ENCODE measurements around the gene SLC39A5. TPM values are rescaled to one million over a fixed set of nuclear protein-coding genes. Genes with fewer than 3 reads are reported as not detected.
A peak's percentile ranks its signal among the peaks of the same experiment; 100 is the strongest.

SLC39A5 gene
- total and polyA plus RNA-seq, 2 of the 13 experiments (the other 11 are each of a cell fraction or from before 2014, with no cell fraction given): 59.7 to 101 TPM

DNA sequence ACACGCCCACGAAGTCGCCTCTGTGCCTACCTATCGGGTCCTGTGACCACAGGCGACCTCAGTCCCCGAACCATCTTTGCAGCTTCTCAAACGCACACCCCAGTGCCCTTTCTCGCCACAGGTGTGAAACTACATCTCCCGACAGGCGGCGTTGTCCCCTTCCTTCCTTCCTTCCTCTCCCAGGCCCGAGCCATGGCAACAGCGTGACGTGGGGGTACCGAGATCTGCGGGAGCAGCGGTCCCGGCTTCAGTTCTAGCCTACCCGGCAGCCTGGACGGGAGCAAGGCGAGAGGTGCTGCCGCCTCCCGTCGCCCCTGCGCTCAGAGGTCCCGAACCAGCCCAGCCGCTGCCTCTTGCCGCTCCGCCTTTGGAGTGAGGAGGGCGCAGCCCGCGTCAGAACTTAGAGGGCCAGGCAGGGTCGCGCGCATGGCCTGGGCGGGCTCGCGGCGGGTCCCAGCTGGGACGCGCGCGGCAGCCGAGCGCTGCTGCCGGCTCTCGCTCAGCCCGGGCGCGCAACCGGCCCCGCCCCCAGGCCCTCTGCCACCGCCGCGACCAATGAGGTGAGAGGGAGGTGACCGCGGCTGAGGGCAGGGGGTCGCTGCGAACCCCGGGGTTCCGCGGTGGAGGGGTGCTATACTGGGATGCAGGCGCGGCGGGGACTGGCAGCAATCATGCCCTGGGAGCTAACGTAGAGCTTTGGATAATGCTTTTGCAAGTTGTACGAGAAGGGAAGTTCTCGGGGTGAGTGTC lies 37.0 kb downstream of the SLC39A5 start, which contains the start of gene COQ10A (continued):
- TF ChIP-seq ZNF281 (CRISPR knock-in tag; IDR thresholded peaks at IDR 0.05; ENCODE audit: borderline replicate concordance) (no peak), ZNF619 (CRISPR knock-in tag; IDR thresholded peaks at IDR 0.05) (peak; percentile 93), RXRB (CRISPR knock-in tag; IDR thresholded peaks at IDR 0.05; ENCODE audit: borderline replicate concordance) (peak; percentile 55; the same call in 1 of the 2 replicates), NCOA2 (CRISPR knock-in tag; IDR thresholded peaks at IDR 0.05) (no peak), MAZ (IDR thresholded peaks at IDR 0.05; ENCODE audit: borderline replicate concordance, low read depth, low read length) (no peak), MAZ (CRISPR knock-in tag; IDR thresholded peaks at IDR 0.05; ENCODE audit: low read depth) (peak; percentile 82), ZNF296 (CRISPR knock-in tag; conservative IDR thresholded peaks at IDR 0.05) (no peak), ZNF678 (CRISPR knock-in tag; IDR thresholded peaks at IDR 0.05) (peak; percentile 60; the same call in 1 of the 2 replicates), MIER3 (CRISPR knock-in tag; IDR thresholded peaks at IDR 0.05; ENCODE audit: borderline replicate concordance) (peak; percentile 72; the same call in 1 of the 2 replicates), SIN3A (IDR thresholded peaks at IDR 0.05; ENCODE audit: borderline replicate concordance, low read depth, low read length) (no peak), HNF4A (CRISPR knock-in tag; IDR thresholded peaks at IDR 0.05) (no peak), REPIN1 (CRISPR knock-in tag; IDR thresholded peaks at IDR 0.05; ENCODE audit: borderline replicate concordance, low read depth) (peak; percentile 95), ZNF576 (CRISPR knock-in tag; IDR thresholded peaks at IDR 0.05) (no peak), GATAD2A (CRISPR knock-in tag; IDR thresholded peaks at IDR 0.05) (peak; percentile 67; the same call in 1 of the 2 replicates), HNRNPH1 (optimal IDR thresholded peaks at IDR 0.05; ENCODE audit: low read depth, low read length) (no peak), DMAP1 (CRISPR knock-in tag; IDR thresholded peaks at IDR 0.05) (peak; percentile 57), ZNF652 (CRISPR knock-in tag; IDR thresholded peaks at IDR 0.05; ENCODE audit: borderline replicate concordance, low read depth) (no peak), DPF2 (CRISPR knock-in tag; IDR thresholded peaks at IDR 0.05; ENCODE audit: borderline replicate concordance, low read depth) (no peak), NFE2 (CRISPR knock-in tag; IDR thresholded peaks at IDR 0.05) (no peak), ZNF496 (CRISPR knock-in tag; IDR thresholded peaks at IDR 0.05; ENCODE audit: insufficient replicate concordance) (no peak), HCFC1 (IDR thresholded peaks at IDR 0.05; ENCODE audit: low read depth, low read length) (peak; percentile 66; the same call in 1 of the 2 replicates), FIP1L1 (IDR thresholded peaks at IDR 0.05; ENCODE audit: borderline replicate concordance, insufficient read depth, low read depth, low read length) (no peak)
- TF ChIP-seq, protein P1, sequence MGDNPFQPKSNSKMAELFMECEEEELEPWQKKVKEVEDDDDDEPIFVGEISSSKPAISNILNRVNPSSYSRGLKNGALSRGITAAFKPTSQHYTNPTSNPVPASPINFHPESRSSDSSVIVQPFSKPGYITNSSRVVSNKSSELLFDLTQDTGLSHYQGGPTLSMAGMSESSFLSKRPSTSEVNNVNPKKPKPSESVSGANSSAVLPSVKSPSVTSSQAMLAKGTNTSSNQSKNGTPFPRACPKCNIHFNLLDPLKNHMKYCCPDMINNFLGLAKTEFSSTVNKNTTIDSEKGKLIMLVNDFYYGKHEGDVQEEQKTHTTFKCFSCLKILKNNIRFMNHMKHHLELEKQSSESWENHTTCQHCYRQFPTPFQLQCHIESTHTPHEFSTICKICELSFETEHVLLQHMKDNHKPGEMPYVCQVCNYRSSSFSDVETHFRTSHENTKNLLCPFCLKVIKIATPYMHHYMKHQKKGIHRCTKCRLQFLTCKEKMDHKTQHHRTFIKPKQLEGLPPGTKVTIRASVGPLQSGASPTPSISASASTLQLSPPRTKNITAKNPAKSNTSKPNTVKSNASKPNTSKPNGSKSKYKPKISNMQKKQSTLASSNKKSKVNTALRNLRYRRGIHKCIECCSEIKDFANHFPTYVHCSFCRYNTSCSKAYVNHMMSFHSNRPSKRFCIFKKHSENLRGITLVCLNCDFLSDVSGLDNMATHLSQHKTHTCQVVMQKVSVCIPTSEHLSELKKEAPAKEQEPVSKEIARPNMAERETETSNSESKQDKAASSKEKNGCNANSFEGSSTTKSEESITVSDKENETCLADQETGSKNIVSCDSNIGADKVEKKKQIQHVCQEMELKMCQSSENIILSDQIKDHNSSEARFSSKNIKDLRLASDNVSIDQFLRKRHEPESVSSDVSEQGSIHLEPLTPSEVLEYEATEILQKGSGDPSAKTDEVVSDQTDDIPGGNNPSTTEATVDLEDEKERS (CRISPR knock-in tag; IDR thresholded peaks at IDR 0.05): peak; percentile 86

Data from HepG2 (cell line).